ENCODE data around the gene FAM78B.

The FAM78B gene

DNA sequence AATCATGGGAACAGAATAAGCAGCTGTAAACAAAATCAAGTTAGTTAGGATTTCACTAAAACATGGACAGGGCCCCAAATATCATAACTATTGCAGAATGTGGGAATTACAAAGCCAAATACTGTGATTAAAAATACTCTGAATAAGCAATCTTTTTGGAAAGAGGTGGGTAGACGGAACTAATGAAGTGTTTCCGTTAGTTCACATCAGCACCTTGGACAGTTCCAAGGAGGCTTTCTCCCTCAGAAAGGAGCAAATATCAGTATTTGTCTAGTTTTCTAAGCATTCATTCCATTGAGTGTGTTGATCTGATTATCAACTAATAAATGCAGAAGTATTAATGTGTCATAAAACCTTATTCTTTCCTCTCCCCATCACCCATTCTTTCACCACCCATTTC, 97.4 kb downstream of the FAM78B start:
- H3K4me1 Mint-ChIP-seq = no peaks in the 10 kb centered on the region
- DNase-seq (ENCODE audit: low spot score in 2 of 2) (no peak), ATAC-seq (replicated peaks; ENCODE audit: extremely low read depth, poor library complexity, severe bottlenecking) (no peak)
- no peak overlapping the region for H3K27ac Mint-ChIP-seq (ENCODE audit: low read depth)
- H3K36me3 Mint-ChIP-seq (ENCODE audit: insufficient read depth) = no peaks in the 10 kb centered on the region
- H3K27me3 Mint-ChIP-seq = no peaks in the 10 kb centered on the region
- no peaks in the 10 kb centered on the region for H3K9me3 Mint-ChIP-seq
- H3K4me3 Mint-ChIP-seq = no peak overlapping the region

GRCh38 chr1:166066107-166066506, 100.7 kb downstream of the FAM78B start:
- H3K27ac Mint-ChIP-seq (ENCODE audit: low read depth) = no peak overlapping the region
- H3K4me1 Mint-ChIP-seq = no peaks in the 10 kb centered on the region
- no peak for ATAC-seq (replicated peaks; ENCODE audit: extremely low read depth, poor library complexity, severe bottlenecking)
- no peaks in the 10 kb centered on the region for H3K36me3 Mint-ChIP-seq (ENCODE audit: insufficient read depth)
- no peaks in the 10 kb centered on the region for H3K9me3 Mint-ChIP-seq
- peaks cover 7% of the 10 kb centered on the region for H3K27me3 Mint-ChIP-seq
- no peak for DNase-seq (ENCODE audit: low spot score in 2 of 2)
- H3K4me3 Mint-ChIP-seq = no peak overlapping the region

GRCh38 chr1:166064951-166065350, 101.8 kb downstream of the FAM78B start:
- H3K4me3 Mint-ChIP-seq = no peak overlapping the region
- H3K27me3 Mint-ChIP-seq = peaks cover 11% of the 10 kb centered on the region
- DNase-seq (ENCODE audit: low spot score in 2 of 2) (no peak), ATAC-seq (replicated peaks; ENCODE audit: extremely low read depth, poor library complexity, severe bottlenecking) (no peak)
- no peaks in the 10 kb centered on the region for H3K36me3 Mint-ChIP-seq (ENCODE audit: insufficient read depth)
- H3K9me3 Mint-ChIP-seq = no peaks in the 10 kb centered on the region
- no peaks in the 10 kb centered on the region for H3K4me1 Mint-ChIP-seq
- no peak overlapping the region for H3K27ac Mint-ChIP-seq (ENCODE audit: low read depth)

GRCh38 chr1:166064313-166064926, 102.4 kb downstream of the FAM78B start:
- no peaks in the 10 kb centered on the region for H3K36me3 Mint-ChIP-seq (ENCODE audit: insufficient read depth)
- H3K4me3 Mint-ChIP-seq = no peak overlapping the region
- no peak overlapping the region for H3K27ac Mint-ChIP-seq (ENCODE audit: low read depth)
- H3K9me3 Mint-ChIP-seq = no peaks in the 10 kb centered on the region
- peaks cover 16% of the 10 kb centered on the region for H3K27me3 Mint-ChIP-seq
- no peak for ATAC-seq (replicated peaks; ENCODE audit: extremely low read depth, poor library complexity, severe bottlenecking)
- H3K4me1 Mint-ChIP-seq = no peaks in the 10 kb centered on the region
- no peak for DNase-seq (ENCODE audit: low spot score in 2 of 2)

DNA sequence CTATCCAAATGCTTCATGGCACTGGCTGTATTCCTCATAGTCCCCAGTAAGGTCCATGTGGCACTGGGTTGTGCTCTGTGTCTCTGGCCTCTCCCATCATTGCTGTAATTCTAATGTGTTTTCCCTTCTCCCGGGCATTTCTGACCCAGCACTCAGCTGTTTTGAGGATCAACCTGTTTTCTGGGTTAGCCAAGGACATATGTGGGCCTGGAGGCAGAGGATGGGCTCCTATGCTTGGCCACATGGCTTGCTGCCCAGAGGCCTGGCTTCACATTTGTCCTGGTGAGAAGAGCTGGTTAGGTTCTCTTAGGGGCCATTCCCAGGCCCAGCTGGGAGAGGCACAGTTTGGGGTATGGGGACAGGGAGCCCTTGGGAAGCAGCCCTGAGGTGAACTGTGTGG, 103.1 kb downstream of the FAM78B start:
- no peak overlapping the region for H3K27ac Mint-ChIP-seq (ENCODE audit: low read depth)
- no peak for DNase-seq (ENCODE audit: low spot score in 2 of 2)
- ATAC-seq (replicated peaks; ENCODE audit: extremely low read depth, poor library complexity, severe bottlenecking) = no peak
- no peaks in the 10 kb centered on the region for H3K4me1 Mint-ChIP-seq
- no peaks in the 10 kb centered on the region for H3K9me3 Mint-ChIP-seq
- peaks cover 23% of the 10 kb centered on the region for H3K27me3 Mint-ChIP-seq
- H3K4me3 Mint-ChIP-seq = no peak overlapping the region
- no peaks in the 10 kb centered on the region for H3K36me3 Mint-ChIP-seq (ENCODE audit: insufficient read depth)

- peaks cover 33% of the 10 kb centered on the region for H3K27me3 Mint-ChIP-seq
- H3K4me1 Mint-ChIP-seq = no peaks in the 10 kb centered on the region
- DNase-seq (ENCODE audit: low spot score in 2 of 2) = no peak
- no peaks in the 10 kb centered on the region for H3K9me3 Mint-ChIP-seq
- H3K36me3 Mint-ChIP-seq (ENCODE audit: insufficient read depth) = no peaks in the 10 kb centered on the region
- no peak overlapping the region for H3K4me3 Mint-ChIP-seq
- no peak overlapping the region for H3K27ac Mint-ChIP-seq (ENCODE audit: low read depth)
- ATAC-seq (replicated peaks; ENCODE audit: extremely low read depth, poor library complexity, severe bottlenecking) = no peak
Observed at GRCh38 chr1:166062421-166063070, 104.3 kb downstream of the FAM78B start.

GRCh38 chr1:166057650-166058049, 109.2 kb downstream of the FAM78B start:
- no peak overlapping the region for H3K4me3 Mint-ChIP-seq
- no peak for ATAC-seq (replicated peaks; ENCODE audit: extremely low read depth, poor library complexity, severe bottlenecking)
- no peaks in the 10 kb centered on the region for H3K4me1 Mint-ChIP-seq
- H3K27me3 Mint-ChIP-seq = peaks cover 35% of the 10 kb centered on the region
- DNase-seq (ENCODE audit: low spot score in 2 of 2) = no peak
- H3K36me3 Mint-ChIP-seq (ENCODE audit: insufficient read depth) = peaks cover 2% of the 10 kb centered on the region
- H3K27ac Mint-ChIP-seq (ENCODE audit: low read depth) = no peak overlapping the region
- H3K9me3 Mint-ChIP-seq = no peaks in the 10 kb centered on the region

GRCh38 chr1:166053395-166053794, 113.4 kb downstream of the FAM78B start:
- H3K27ac Mint-ChIP-seq (ENCODE audit: low read depth) = no peak overlapping the region
- peaks cover 14% of the 10 kb centered on the region for H3K27me3 Mint-ChIP-seq
- DNase-seq (ENCODE audit: low spot score in 2 of 2) = no peak
- H3K9me3 Mint-ChIP-seq = no peaks in the 10 kb centered on the region
- no peaks in the 10 kb centered on the region for H3K4me1 Mint-ChIP-seq
- H3K36me3 Mint-ChIP-seq (ENCODE audit: insufficient read depth) = peaks cover 2% of the 10 kb centered on the region
- ATAC-seq (replicated peaks; ENCODE audit: extremely low read depth, poor library complexity, severe bottlenecking) = no peak
- no peak overlapping the region for H3K4me3 Mint-ChIP-seq

GRCh38 chr1:166040202-166040997, 126.4 kb downstream of the FAM78B start:
- Mint-ChIP-seq H3K4me3 (no peak overlapping the region), H3K36me3 (ENCODE audit: insufficient read depth) (no peaks in the 10 kb centered on the region), H3K9me3 (no peaks in the 10 kb centered on the region), H3K27ac (ENCODE audit: low read depth) (no peak overlapping the region), H3K4me1 (no peaks in the 10 kb centered on the region), H3K27me3 (peaks cover 32% of the 10 kb centered on the region)
- DNase-seq (ENCODE audit: low spot score in 2 of 2) = no peak
- no peak for ATAC-seq (replicated peaks; ENCODE audit: extremely low read depth, poor library complexity, severe bottlenecking)

GRCh38 chr1:166039436-166040201, 127.2 kb downstream of the FAM78B start:
- Mint-ChIP-seq H3K9me3 (no peaks in the 10 kb centered on the region), H3K27me3 (peaks cover 32% of the 10 kb centered on the region), H3K27ac (ENCODE audit: low read depth) (no peak overlapping the region), H3K36me3 (ENCODE audit: insufficient read depth) (no peaks in the 10 kb centered on the region), H3K4me1 (no peaks in the 10 kb centered on the region), H3K4me3 (no peak overlapping the region)
- DNase-seq (ENCODE audit: low spot score in 2 of 2) (no peak), ATAC-seq (replicated peaks; ENCODE audit: extremely low read depth, poor library complexity, severe bottlenecking) (no peak)

GRCh38 chr1:166036092-166036491, 130.7 kb downstream of the FAM78B start:
- Mint-ChIP-seq H3K27me3 (peaks cover 25% of the 10 kb centered on the region), H3K9me3 (peaks cover 4% of the 10 kb centered on the region), H3K36me3 (ENCODE audit: insufficient read depth) (no peaks in the 10 kb centered on the region), H3K27ac (ENCODE audit: low read depth) (no peak overlapping the region), H3K4me1 (no peaks in the 10 kb centered on the region), H3K4me3 (no peak overlapping the region)
- no peak for DNase-seq (ENCODE audit: low spot score in 2 of 2)
- no peak for ATAC-seq (replicated peaks; ENCODE audit: extremely low read depth, poor library complexity, severe bottlenecking)

- no peak overlapping the region for H3K27ac Mint-ChIP-seq (ENCODE audit: low read depth)
- H3K4me1 Mint-ChIP-seq = no peaks in the 10 kb centered on the region
- peaks cover 25% of the 10 kb centered on the region for H3K27me3 Mint-ChIP-seq
- no peak overlapping the region for H3K4me3 Mint-ChIP-seq
- DNase-seq (ENCODE audit: low spot score in 2 of 2) = no peak
- H3K9me3 Mint-ChIP-seq = peaks cover 5% of the 10 kb centered on the region
- no peak for ATAC-seq (replicated peaks; ENCODE audit: extremely low read depth, poor library complexity, severe bottlenecking)
- no peaks in the 10 kb centered on the region for H3K36me3 Mint-ChIP-seq (ENCODE audit: insufficient read depth)
Observed at GRCh38 chr1:166032572-166033371, 134.0 kb downstream of the FAM78B start.
